Measurements from ENCODE around the gene SRD5A2. TPM values are rescaled to one million over a fixed set of nuclear protein-coding genes. Genes with fewer than 3 reads are reported as not detected.

Gene SRD5A2
- total and polyA plus RNA-seq, 2 donors (not counting 1 experiment from before 2014, with no cell fraction given) = not detected

DNA sequence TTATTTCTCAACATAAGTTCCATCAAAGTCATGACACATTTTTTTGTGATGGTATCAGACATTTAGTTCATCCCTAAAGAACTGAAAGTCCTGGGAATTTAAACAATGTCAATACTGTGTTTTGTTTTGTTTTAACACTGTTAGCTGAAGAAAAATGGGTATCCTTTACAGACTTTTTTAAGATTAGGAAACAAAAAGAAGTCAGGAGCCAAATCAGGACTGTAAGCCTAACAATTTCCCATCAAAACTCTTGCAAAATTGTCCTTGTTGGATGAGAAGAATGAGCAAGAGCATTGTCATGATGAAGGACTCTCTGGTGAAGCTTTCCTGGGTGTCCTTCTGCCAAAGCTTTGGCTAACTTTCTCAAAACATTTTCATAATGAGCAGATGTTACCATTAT, 69.4 kb downstream of the SRD5A2 start:
- Mint-ChIP-seq H3K9me3 (ENCODE audit: insufficient read depth) (no peaks in the 10 kb centered on the region), H3K4me3 (no peak overlapping the region), H3K4me1 (no peaks in the 10 kb centered on the region), H3K27ac (no peak overlapping the region), H3K27me3 (peaks cover 18% of the 10 kb centered on the region)
- ChIA-PET CTCF (interaction anchor here (1.3 kb wide), 1 partner anchor 12 kb away, joined by 5 read pairs; no protein-coding TSS in a partner anchor), POLR2A (no interaction called here)
- no peak for DNase-seq
- H3K27ac ChIP-seq (ENCODE audit: low read length in 2 of 2) = no peak overlapping the region
- intact Hi-C loops (cut with micrococcal nuclease) = no loop called here
- H3K36me3 ChIP-seq (replicated peaks in 1 of 2; ENCODE audit: control extremely low read depth in 1 of 2, control insufficient read depth in 1 of 2, extremely low read depth in 1 of 2, insufficient read depth in 2 of 2, low read length in 1 of 2) = no peaks in the 10 kb centered on the region
- H2AFZ ChIP-seq (ENCODE audit: insufficient read depth, low read depth, low read length, poor library complexity, severe bottlenecking) = no peak overlapping the region
- no peak overlapping the region for H3K9ac ChIP-seq (ENCODE audit: low read length)
- H3K27me3 ChIP-seq (replicated peaks in 1 of 4; ENCODE audit: control extremely low read depth in 1 of 4, control insufficient read depth in 3 of 4, insufficient read depth in 4 of 4, low read length in 3 of 4) = peaks cover 0 to 3% (median 0%) of the 10 kb centered on the region in 4 experiments
- H4K20me1 ChIP-seq (ENCODE audit: control insufficient read depth, insufficient read depth, low read length, poor library complexity, severe bottlenecking) = no peaks in the 10 kb centered on the region
- H3K4me1 ChIP-seq (ENCODE audit: control insufficient read depth in 2 of 2, insufficient read depth in 2 of 2, low read length in 2 of 2) = no peaks in the 10 kb centered on the region
- H3K4me2 ChIP-seq (replicated peaks; ENCODE audit: low read depth, low read length, poor library complexity, severe bottlenecking) = no peak overlapping the region
- H3K9me3 ChIP-seq (ENCODE audit: control extremely low read depth in 1 of 3, control insufficient read depth in 2 of 3, insufficient read depth in 1 of 3, low read length in 2 of 3) = no peaks in the 10 kb centered on the region
- TF ChIP-seq, protein P1, sequence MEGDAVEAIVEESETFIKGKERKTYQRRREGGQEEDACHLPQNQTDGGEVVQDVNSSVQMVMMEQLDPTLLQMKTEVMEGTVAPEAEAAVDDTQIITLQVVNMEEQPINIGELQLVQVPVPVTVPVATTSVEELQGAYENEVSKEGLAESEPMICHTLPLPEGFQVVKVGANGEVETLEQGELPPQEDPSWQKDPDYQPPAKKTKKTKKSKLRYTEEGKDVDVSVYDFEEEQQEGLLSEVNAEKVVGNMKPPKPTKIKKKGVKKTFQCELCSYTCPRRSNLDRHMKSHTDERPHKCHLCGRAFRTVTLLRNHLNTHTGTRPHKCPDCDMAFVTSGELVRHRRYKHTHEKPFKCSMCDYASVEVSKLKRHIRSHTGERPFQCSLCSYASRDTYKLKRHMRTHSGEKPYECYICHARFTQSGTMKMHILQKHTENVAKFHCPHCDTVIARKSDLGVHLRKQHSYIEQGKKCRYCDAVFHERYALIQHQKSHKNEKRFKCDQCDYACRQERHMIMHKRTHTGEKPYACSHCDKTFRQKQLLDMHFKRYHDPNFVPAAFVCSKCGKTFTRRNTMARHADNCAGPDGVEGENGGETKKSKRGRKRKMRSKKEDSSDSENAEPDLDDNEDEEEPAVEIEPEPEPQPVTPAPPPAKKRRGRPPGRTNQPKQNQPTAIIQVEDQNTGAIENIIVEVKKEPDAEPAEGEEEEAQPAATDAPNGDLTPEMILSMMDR (IDR thresholded peaks at IDR 0.05) = no peak
- TF ChIP-seq EZH2 (IDR thresholded peaks at IDR 0.05; ENCODE audit: borderline replicate concordance, insufficient read depth, low read depth, low read length, poor library complexity, severe bottlenecking) = no peak
- no peak overlapping the region for H3K4me3 ChIP-seq (ENCODE audit: control extremely low read depth in 1 of 5, extremely low read depth in 1 of 5, insufficient read depth in 1 of 5, low read depth in 2 of 5, low read length in 4 of 5)
- no peak for ATAC-seq (ENCODE audit: low read depth)
- no peaks in the 10 kb centered on the region for H3K79me2 ChIP-seq (ENCODE audit: control insufficient read depth, insufficient read depth, low read length)

GRCh38 chr2:31505111-31505510, 75.6 kb downstream of the SRD5A2 start:
- POLR2A ChIA-PET = no interaction called here
- H3K9me3 ChIP-seq (ENCODE audit: control extremely low read depth in 1 of 3, control insufficient read depth in 2 of 3, insufficient read depth in 1 of 3, low read length in 2 of 3) = no peaks in the 10 kb centered on the region
- Mint-ChIP-seq H3K4me3 (no peak overlapping the region), H3K4me1 (no peaks in the 10 kb centered on the region), H3K9me3 (ENCODE audit: insufficient read depth) (no peaks in the 10 kb centered on the region), H3K27me3 (peaks cover 17% of the 10 kb centered on the region), H3K27ac (no peak overlapping the region)
- no peaks in the 10 kb centered on the region for H4K20me1 ChIP-seq (ENCODE audit: control insufficient read depth, insufficient read depth, low read length, poor library complexity, severe bottlenecking)
- TF ChIP-seq EZH2 (IDR thresholded peaks at IDR 0.05; ENCODE audit: borderline replicate concordance, insufficient read depth, low read depth, low read length, poor library complexity, severe bottlenecking) = no peak
- TF ChIP-seq, protein P1 (IDR thresholded peaks at IDR 0.05) = no peak
- CTCF ChIA-PET = no interaction called here
- no peaks in the 10 kb centered on the region for H3K36me3 ChIP-seq (replicated peaks in 1 of 2; ENCODE audit: control extremely low read depth in 1 of 2, control insufficient read depth in 1 of 2, extremely low read depth in 1 of 2, insufficient read depth in 2 of 2, low read length in 1 of 2)
- ATAC-seq (ENCODE audit: low read depth) (no peak), DNase-seq (no peak)
- no peaks in the 10 kb centered on the region for H3K79me2 ChIP-seq (ENCODE audit: control insufficient read depth, insufficient read depth, low read length)
- no peak overlapping the region for H3K4me2 ChIP-seq (replicated peaks; ENCODE audit: low read depth, low read length, poor library complexity, severe bottlenecking)
- H3K27ac ChIP-seq (ENCODE audit: low read length in 2 of 2) = no peak overlapping the region
- no peak overlapping the region for H3K9ac ChIP-seq (ENCODE audit: low read length)
- no peak overlapping the region for H2AFZ ChIP-seq (ENCODE audit: insufficient read depth, low read depth, low read length, poor library complexity, severe bottlenecking)
- no peak overlapping the region for H3K4me3 ChIP-seq (ENCODE audit: control extremely low read depth in 1 of 5, extremely low read depth in 1 of 5, insufficient read depth in 1 of 5, low read depth in 2 of 5, low read length in 4 of 5)
- 50% methylated on average over 1 of the region's 2 CpGs for WGBS (ENCODE audit: insufficient coverage)
- H3K27me3 ChIP-seq (replicated peaks in 1 of 4; ENCODE audit: control extremely low read depth in 1 of 4, control insufficient read depth in 3 of 4, insufficient read depth in 4 of 4, low read length in 3 of 4) = peaks cover 0 to 5% (median 2%) of the 10 kb centered on the region in 4 experiments
- H3K4me1 ChIP-seq (ENCODE audit: control insufficient read depth in 2 of 2, insufficient read depth in 2 of 2, low read length in 2 of 2) = no peaks in the 10 kb centered on the region
- intact Hi-C loops (cut with micrococcal nuclease) = no loop called here
